ENCODE measurements around the gene SMIM33. TPM values are rescaled to one million over a fixed set of nuclear protein-coding genes. Genes with fewer than 3 reads are reported as not detected.
A peak's percentile ranks its signal among the peaks of the same experiment; 100 is the strongest.

Gene SMIM33
- total and polyA plus RNA-seq, 10 of the 15 experiments (the other 5 are each of a cell fraction or from before 2014, with no cell fraction given) = 0.03 to 0.25 (median 0.07) TPM; not detected in 4

GRCh38 chr5:139453683-139454567 lies 16.9 kb upstream of the SMIM33 start:
- no peak overlapping the region for H3K4me2 ChIP-seq (ENCODE audit: control insufficient read depth, insufficient read depth)
- POLR2A ChIA-PET = interaction anchor here (1.4 kb wide), 1 partner anchor 17 kb away, joined by 11 read pairs; no protein-coding TSS in a partner anchor
- no peaks in the 10 kb centered on the region for H3K9me3 ChIP-seq (replicated peaks; ENCODE audit: control insufficient read depth, insufficient read depth, low read length)
- 0% methylated on average over 3 of the region's 3 CpGs for WGBS (ENCODE audit: insufficient coverage, insufficient replicate concordance, low lambda C conversion rate, missing lambda C conversion rate)
- DNase-seq (ENCODE audit: low read depth, low spot score) = no peak
- SMC1A ChIA-PET (ENCODE audit: uncharacterized antibody, unreplicated experiment) = no interaction called here
- no peaks in the 10 kb centered on the region for H3K79me2 ChIP-seq (ENCODE audit: control insufficient read depth, insufficient read depth, low read length)
- ATAC-seq = peak; percentile 10
- no peaks in the 10 kb centered on the region for H4K20me1 ChIP-seq (ENCODE audit: control insufficient read depth, insufficient read depth)
- no peaks in the 10 kb centered on the region for H3K36me3 ChIP-seq (ENCODE audit: control insufficient read depth in 2 of 2, insufficient read depth in 2 of 2, low read length in 1 of 2)
- no peak overlapping the region for H3K4me3 ChIP-seq
- CTCF ChIA-PET = interaction anchor here (0.7 kb wide), 1 partner anchor 178 kb away, joined by 3 read pairs; no protein-coding TSS in a partner anchor
- BruUV-seq (replicated peaks) = no TSS peak
- FAIRE-seq = no peak
- H3K9ac ChIP-seq (ENCODE audit: control insufficient read depth, insufficient read depth, low read length) = no peak overlapping the region
- intact Hi-C loops (cut with micrococcal nuclease; ENCODE audit: unreplicated experiment) (no loop called here), in situ Hi-C loops (cut with MboI) (no loop called here)
- peaks cover 37% of the 10 kb centered on the region for H3K4me1 ChIP-seq (ENCODE audit: control insufficient read depth, insufficient read depth, low read length)
- no peak overlapping the region for H2AFZ ChIP-seq (ENCODE audit: control insufficient read depth, low read depth, low read length)
- H3K27me3 ChIP-seq (replicated peaks in 1 of 2; ENCODE audit: control insufficient read depth in 2 of 2, insufficient read depth in 2 of 2, low read length in 1 of 2) = no peaks in the 10 kb centered on the region
- RAD21 ChIA-PET (ENCODE audit: unreplicated experiment) = no interaction called here
- no peak overlapping the region for H3K27ac ChIP-seq (ENCODE audit: control insufficient read depth, insufficient read depth)
- no peak for TF ChIP-seq REST (IDR thresholded peaks at IDR 0.05; ENCODE audit: low read depth, low read length)
- no peak for TF ChIP-seq CEBPZ (IDR thresholded peaks at IDR 0.05; ENCODE audit: low read depth, low read length)
- TF ChIP-seq ASH2L (IDR thresholded peaks at IDR 0.05; ENCODE audit: borderline replicate concordance, low read depth) = no peak
- TF ChIP-seq MAX (IDR thresholded peaks at IDR 0.05; ENCODE audit: low read depth, low read length) = no peak
- 0 out of 2 replicates have a peak, but pooled peaks have one; percentile 3 for TF ChIP-seq HSF1 (IDR thresholded peaks at IDR 0.05; ENCODE audit: low read depth, low read length)
- peak; percentile 67; the same call in 1 of the 2 replicates for TF ChIP-seq BMI1 (IDR thresholded peaks at IDR 0.05; ENCODE audit: borderline replicate concordance)
- TF ChIP-seq NBN (IDR thresholded peaks at IDR 0.05) = peak; percentile 99; the same call in 1 of the 2 replicates
- no peak for TF ChIP-seq SMC3 (IDR thresholded peaks at IDR 0.05; ENCODE audit: borderline replicate concordance, low read length)
- no peak for TF ChIP-seq TCF3 (IDR thresholded peaks at IDR 0.05; ENCODE audit: borderline replicate concordance, insufficient read depth, low read depth, low read length)
- TF ChIP-seq USF1 (IDR thresholded peaks at IDR 0.05; ENCODE audit: borderline replicate concordance, extremely low read length, insufficient read depth, low read depth, low read length) = no peak
- no peak for TF ChIP-seq RAD21 (IDR thresholded peaks at IDR 0.05; ENCODE audit: insufficient read depth, low read depth, low read length)

All from GM12878 (cell line).